ENCODE data around the gene GPALPP1.

Gene GPALPP1

GRCh38 chr13:45068036-45069001, 79.0 kb downstream of the GPALPP1 start:
- no peak for DNase-seq

GRCh38 chr13:45073809-45074208, 84.5 kb downstream of the GPALPP1 start:
- DNase-seq, result no peak

GRCh38 chr13:45074721-45075120, 85.4 kb downstream of the GPALPP1 start:
- no peak for DNase-seq

GRCh38 chr13:45078003-45078402, 88.7 kb downstream of the GPALPP1 start:
- no peak for DNase-seq
